ENCODE measurements around the gene PROX2. TPM values are rescaled to one million over a fixed set of nuclear protein-coding genes. Genes with fewer than 3 reads are reported as not detected.

Gene PROX2
- total RNA-seq, 1 experiment from 2014 or later: not detected

DNA sequence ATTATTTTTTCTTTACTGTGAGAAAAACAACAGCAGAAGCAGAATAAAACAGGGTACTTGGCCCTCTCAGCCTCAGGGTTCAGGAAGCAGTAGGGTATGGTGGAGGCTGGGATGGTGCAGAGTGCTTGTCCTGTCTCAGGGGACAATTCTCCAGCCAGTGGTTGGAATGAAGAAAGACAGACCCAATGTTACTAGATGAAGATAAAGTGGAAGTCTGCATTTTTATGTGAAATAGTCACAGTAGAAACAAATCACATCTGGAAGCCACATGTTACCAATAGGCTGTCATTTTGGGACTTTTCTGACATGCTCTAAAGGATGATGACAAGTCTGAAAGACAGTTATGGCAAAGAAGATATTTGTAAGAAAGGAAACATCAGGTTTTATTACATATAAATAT is 32.3 kb downstream of the PROX2 start:
- DNase-seq (ENCODE audit: low spot score): no peak

- no peak for DNase-seq (ENCODE audit: low spot score)
These were observed 34.4 kb downstream of the PROX2 start for GRCh38 chr14:74841230-74842207.

GRCh38 chr14:74840603-74841030 is 35.3 kb downstream of the PROX2 start:
- no peak for DNase-seq (ENCODE audit: low spot score)

- DNase-seq (ENCODE audit: low spot score): no peak
These were observed 37.8 kb downstream of the PROX2 start for GRCh38 chr14:74838166-74838565.

- DNase-seq (ENCODE audit: low spot score): no peak
These were observed 39.5 kb downstream of the PROX2 start for GRCh38 chr14:74836251-74836960.

DNA sequence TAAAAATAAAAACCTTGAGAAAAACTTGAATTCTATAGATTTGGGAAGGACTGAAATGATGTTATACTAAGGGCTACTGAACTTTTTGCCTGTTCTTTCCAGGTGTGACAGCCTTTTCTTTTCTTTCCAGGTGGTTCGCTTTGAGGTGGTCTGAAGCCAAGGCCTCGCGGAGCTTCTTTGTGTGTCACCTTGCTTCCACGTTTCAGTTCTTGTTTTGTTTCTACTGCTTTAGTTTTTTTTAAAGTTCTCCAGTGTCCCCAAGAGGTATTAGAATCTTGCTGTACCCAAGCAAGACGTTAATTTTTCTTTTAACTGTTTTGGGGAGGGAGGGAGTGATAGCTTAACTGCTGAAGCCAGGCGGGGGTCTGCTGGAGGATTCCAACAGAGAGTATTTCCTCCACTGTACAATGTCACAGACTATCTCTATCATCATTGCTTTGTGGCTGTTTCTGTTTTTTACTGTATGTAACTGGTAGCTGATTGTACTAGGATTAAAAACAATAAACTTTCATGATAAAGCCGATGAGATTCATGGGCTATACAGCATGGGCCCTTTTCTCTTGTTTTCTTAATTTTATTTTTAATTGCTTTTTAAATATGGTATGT is 40.2 kb downstream of the PROX2 start:
- no peak for DNase-seq (ENCODE audit: low spot score)

- DNase-seq (ENCODE audit: low spot score): no peak
These were observed 41.1 kb downstream of the PROX2 start for GRCh38 chr14:74834692-74835392.

- no peak for DNase-seq (ENCODE audit: low spot score)
These were observed 43.1 kb downstream of the PROX2 start for GRCh38 chr14:74832849-74833248.

DNA sequence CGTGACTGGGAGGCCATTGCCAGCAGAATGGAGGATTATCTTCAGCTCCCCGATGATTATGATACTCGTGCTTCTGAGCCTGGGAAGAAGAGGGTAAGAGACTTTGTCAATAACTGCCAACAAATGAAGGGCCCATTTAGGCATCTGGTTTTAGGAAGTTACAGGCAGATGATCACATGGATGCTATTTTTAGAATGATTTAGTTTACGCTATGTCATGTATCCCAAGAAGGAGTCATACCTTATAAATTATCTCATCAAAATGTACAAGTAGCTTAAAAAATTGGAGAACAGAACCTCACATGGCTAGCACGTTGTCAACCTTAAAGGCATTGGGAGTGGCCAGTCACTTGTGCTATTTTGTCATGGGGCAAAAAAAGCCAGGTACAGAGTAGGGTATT is 46.7 kb downstream of the PROX2 start:
- no peak for DNase-seq (ENCODE audit: low spot score)

GRCh38 chr14:74826574-74826973 is 49.4 kb downstream of the PROX2 start:
- DNase-seq (ENCODE audit: low spot score): no peak

Other genes with a start within 250 kb of the PROX2 start
- gene AREL1, start 163.1 kb downstream of the PROX2 start, total RNA-seq (2014; rRNA removed; shearing (Covaris generic)): 15.9 and 25.9 TPM in 2 replicates
- gene FCF1, start 163.0 kb downstream of the PROX2 start, total RNA-seq (2014; rRNA removed; shearing (Covaris generic)): 9.5 and 18.6 TPM in 2 replicates
- 9.2 and 11.1 TPM in 2 replicates for gene YLPM1, start 112.8 kb downstream of the PROX2 start, total RNA-seq (2014; rRNA removed; shearing (Covaris generic))
- gene DLST, start 5.8 kb upstream of the PROX2 start, total RNA-seq (2014; rRNA removed; shearing (Covaris generic)): 17.3 and 26.5 TPM in 2 replicates
- gene RPS6KL1, start 47.1 kb upstream of the PROX2 start, total RNA-seq (2014; rRNA removed; shearing (Covaris generic)): not detected in 2 replicates
- gene PGF, start 79.5 kb upstream of the PROX2 start, total RNA-seq (2014; rRNA removed; shearing (Covaris generic)): 2.2 and 8.8 TPM in 2 replicates
- gene EIF2B2, start 126.8 kb upstream of the PROX2 start, total RNA-seq (2014; rRNA removed; shearing (Covaris generic)): 43.5 and 63.3 TPM in 2 replicates
- 4.9 and 7.7 TPM in 2 replicates for gene MLH3, start 175.3 kb upstream of the PROX2 start, total RNA-seq (2014; rRNA removed; shearing (Covaris generic))
- 28.9 and 31.3 TPM in 2 replicates for gene ACYP1, start 187.9 kb upstream of the PROX2 start, total RNA-seq (2014; rRNA removed; shearing (Covaris generic))
- 1.7 and 2.0 TPM in 2 replicates for gene ZC2HC1C, start 193.5 kb upstream of the PROX2 start, total RNA-seq (2014; rRNA removed; shearing (Covaris generic))

Data from A172 (cell line).